HG03460 (cell line): ENCODE data around the gene SMARCD3.

Experiments used
- ATAC-seq: cut with Tn5 transposase; IDR thresholded peaks from one replicate; pipeline ENCODE4 v1.9.1; 2021; ENCODE audit not compliant: unreplicated experiment

Gene SMARCD3

DNA sequence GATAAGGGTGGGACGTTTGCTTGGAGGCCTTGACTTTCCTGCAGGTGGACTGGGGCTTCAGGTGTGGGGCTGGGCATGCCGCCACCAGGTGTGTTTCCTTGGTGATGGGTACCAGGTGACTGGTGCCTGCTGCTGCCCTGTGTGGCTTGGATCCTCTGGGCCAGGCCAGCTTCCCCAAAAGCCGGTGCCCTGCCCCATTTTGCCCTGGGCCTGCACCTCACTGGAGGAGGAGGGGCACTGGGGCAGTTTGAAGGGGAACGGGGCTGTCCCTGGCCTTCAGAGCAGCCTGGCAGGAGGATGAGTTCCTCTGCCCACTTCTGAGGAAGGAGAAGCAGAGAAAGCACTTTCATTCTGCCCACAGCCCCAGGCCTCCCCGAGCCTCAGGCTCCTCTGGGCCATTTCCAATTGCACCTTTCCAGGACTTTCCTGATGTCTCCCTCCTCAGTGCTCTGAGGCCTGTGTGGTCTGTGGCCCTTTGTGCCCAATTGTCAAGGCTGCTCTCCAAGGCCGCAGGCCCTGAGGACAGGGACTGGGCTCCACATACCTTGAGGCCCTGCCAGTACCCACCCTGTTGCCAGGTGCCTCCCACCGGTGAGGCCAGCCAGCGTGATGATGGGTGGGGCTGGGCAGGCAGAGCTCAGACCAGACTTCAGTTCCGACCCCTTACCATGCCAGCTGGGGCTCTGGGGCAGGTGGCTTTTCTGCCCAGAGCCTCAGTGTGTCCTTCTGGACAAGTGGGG is 25.3 kb upstream of the SMARCD3 start:
- ATAC-seq = no peak

DNA sequence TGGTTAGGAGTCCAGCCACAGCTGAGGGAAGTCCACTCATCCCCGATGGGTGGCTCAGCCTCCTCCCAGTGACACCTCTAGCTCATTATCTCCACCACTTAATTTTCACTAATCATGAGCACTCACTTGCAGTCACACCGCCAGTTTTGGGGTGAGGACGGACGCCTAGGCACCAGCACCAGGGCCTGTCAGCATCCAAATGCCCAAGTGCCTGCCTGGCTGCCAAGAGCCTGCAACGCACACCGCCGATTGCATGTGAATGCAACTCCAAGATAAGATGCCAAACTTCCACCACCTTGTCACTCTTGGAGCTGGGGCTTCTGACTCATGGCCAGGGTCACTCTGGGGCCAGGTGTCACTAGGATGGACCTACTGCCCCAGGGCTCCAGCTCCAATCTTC is 24.4 kb upstream of the SMARCD3 start:
- no peak for ATAC-seq

GRCh38 chr7:151272405-151272804 is 23.9 kb upstream of the SMARCD3 start:
- no peak for ATAC-seq

GRCh38 chr7:151271699-151272355 is 23.3 kb upstream of the SMARCD3 start:
- ATAC-seq = no peak

GRCh38 chr7:151269511-151269910 is 21.0 kb upstream of the SMARCD3 start:
- no peak for ATAC-seq

DNA sequence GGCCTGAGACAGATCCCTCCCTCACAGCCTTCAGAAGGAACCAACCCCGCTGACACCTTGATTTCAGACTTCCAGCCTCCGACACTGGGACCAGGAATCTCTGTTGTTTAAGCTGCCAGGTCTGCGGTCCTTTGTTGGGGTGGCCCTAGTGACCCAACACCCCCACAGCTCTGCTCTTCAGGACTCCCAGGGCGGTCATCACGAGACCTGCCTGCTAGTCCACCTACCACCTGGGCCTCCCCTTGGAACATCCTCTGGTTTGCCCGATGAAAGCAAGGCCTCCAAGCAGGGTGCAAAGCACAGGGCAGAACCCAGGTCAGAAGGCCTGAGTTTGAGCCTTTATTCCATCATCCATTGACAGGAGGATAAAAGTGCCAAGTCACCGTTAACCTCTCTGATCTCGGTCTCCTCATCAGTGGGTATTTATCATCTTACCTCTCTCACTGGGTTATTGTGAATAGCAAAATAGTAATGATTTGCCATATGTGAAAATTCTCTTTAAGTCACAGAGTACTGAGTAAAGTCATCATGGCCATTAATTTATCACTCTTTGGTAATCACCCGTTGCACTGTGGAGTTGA is 16.9 kb upstream of the SMARCD3 start:
- ATAC-seq = no peak

DNA sequence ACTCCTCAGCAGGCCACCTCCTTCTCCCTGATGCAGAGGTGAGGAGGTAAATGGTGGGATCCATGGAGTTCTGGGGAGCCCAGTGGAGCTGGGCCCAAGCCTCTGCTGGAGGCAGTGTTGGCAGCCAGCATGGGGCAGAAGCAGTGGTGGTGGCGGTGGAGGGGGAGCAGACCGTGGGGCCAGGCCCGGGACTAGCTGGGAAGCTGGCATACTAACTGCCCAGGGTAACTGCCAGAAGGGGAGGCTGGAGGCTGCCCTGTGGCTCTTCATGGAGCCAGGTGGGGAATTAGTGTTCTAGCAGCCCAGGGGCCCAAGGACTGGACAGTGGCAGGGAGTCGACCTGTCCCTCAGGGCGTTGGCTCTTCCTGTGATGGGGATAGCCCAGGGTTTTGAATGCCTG is 16.1 kb upstream of the SMARCD3 start:
- no peak for ATAC-seq

GRCh38 chr7:151261529-151261928 is 13.0 kb upstream of the SMARCD3 start:
- no peak for ATAC-seq

DNA sequence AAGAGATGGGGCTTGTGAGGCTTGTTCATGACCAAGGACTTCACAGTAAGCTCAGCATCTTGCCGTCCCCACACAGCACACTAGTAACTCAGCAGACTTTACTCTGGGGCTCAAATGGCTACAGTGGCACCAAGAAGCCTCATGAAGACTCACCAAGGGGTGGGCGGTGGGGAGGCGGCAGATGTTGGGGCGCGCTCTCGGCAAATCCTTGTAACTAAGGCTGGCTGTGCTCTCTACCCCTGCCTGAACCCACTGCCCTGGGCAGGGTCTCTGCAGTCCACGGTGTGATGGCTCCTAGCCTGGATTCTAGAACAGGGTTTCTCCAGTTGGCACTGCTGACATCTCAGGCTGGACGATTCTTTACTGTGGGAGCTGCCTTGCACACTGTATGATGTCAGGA is 12.4 kb upstream of the SMARCD3 start:
- ATAC-seq = no peak

DNA sequence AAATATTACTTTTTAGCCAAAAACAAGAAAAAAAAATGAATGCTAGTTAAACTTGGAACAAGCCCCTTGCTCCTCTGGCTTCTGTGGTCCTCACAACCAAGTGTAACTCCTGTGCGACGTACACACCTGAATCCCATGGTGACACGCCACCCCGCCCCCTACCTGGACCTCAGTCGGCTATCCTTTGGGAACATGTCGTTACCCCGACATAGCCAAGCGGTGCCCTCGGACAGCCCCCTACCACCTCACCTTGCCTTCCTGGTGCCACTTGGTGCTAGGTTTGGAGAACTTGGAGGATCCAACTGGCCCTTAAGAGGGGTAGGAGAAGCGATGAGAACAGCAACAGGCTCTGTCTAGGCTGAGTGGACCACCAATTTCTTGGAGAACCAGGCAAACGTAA is 12.0 kb upstream of the SMARCD3 start:
- ATAC-seq = no peak

DNA sequence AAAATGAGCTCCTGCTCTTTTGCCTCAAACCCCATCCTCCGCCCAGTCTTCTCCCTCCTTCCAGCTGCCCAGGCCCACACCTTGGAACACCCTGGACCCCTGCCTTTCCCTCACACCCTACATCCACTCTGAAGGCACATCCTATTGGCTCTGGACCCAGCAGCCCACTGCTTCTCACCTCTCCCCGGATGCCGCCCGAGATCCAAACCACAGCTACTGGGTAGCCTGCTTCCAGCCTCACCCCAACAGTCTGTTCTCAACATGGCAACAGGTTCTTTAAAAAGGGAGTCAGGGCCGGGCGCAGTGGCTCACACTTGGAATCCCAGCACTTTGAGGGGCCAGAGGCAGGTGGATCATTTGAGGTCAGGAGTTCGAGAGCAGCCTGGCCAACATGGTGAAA is 9.5 kb upstream of the SMARCD3 start:
- no peak for ATAC-seq

GRCh38 chr7:151256410-151257045 is 8.0 kb upstream of the SMARCD3 start:
- ATAC-seq = no peak

- no peak for ATAC-seq
These were observed 6.9 kb upstream of the SMARCD3 start for GRCh38 chr7:151255390-151255789.

- no peak for ATAC-seq
These were observed 6.4 kb upstream of the SMARCD3 start for GRCh38 chr7:151254851-151255250.

GRCh38 chr7:151254316-151254715 is 5.8 kb upstream of the SMARCD3 start:
- ATAC-seq = no peak

DNA sequence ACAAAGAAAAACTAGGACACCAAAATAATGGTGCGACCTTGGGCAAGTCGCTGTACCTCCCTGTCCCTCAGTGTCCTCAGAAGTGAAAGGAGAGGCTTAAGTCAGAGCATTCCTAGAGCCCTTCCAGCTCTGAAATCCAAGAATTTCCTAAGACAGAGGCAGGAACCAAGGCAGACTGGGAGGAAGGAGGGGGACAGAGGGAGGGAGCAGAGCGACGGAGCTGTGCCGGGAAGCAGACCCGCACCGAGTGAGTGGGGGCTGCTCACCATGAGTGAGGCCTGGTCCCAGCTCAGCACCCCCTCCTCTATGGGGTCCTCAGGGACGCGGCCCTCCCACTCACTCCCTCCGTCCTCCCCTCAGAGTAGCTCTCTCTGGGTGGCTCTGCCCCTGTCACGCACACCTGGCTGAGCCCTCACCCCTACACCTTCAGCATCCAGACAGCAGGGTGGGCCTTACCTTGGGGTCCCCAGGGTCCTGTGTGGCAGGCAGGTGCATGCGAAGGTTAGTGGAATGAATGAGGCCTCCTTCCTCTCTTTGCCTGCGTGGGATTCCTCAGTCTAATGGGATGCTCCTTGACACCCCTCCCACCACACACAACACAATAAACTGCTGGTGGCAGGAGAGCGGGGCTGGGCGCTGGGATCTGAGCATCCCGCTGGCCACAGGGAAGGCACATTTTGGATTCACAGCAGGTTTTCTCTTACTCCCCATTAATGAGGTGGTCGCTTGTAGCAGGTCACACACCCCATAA is 4.6 kb upstream of the SMARCD3 start:
- ATAC-seq = no peak

DNA sequence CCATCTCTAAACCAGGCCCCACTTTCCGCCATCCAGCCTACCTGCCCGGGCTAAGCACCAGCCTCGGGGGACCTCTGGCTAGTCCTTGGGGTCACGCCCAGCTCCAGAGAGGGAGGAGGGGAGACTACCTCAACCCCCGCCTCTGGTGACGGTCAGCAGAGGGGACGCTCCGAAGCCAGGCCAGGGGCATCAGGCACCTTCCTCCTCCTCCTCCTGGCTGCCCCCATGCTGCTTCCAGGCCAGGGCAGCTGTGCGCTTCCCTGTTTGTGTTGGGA is 4.0 kb upstream of the SMARCD3 start:
- no peak for ATAC-seq

DNA sequence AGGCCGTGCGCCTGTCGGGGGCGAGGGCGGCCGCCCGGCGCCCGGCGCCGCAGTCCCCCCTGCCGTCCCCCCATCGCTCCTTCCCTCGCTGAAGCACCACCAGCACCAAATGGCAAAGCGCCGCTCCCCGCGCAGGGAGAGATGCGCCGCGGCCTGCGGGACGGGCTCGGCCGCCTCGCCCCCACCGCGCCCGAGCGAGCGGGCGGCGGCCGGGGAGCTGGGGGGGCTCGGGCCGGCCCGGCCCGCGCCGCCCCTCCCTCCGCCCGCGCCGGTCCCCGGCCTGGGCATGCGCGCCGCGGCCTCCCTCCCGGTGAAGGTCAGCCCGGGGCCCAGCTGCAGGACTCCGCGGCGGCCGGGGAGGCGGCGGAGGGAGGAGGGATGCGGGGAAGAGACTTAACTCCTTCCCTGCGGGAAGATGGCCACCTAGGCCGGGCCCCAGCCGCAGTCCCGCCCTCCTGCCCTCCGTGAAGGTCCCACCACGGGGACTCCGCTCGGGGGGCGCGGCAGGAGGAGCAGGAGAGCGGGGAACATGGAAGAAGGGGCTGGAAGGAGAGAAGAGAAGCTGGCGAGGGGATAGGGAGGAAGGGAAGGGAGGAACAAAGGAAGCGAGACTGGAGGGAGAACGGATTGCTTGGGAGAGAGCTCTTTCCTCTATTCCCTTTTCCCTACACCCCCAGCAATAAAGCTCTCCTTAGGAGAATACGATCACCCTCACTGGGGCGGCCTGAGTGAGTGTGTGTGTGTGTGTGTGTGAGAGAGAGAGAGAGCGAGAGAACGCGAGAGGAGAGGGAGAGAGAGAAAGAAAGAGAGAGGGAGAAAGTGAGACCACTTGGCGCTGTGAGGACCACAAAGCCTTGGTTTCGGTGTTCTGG is 3.4 kb upstream of the SMARCD3 start:
- no peak for ATAC-seq

- no peak for ATAC-seq
These were observed 2.8 kb upstream of the SMARCD3 start for GRCh38 chr7:151251328-151251688.
